SH-SY5Y (cell line): ENCODE data around the gene PHLDB2.

Experiments
- GATA2 ChIP-seq: IDR thresholded peaks from 2 replicates; pipeline ENCODE4 v1.6.1; 2011; ENCODE audit warnings: mild to moderate bottlenecking, low read depth, low read length
- GATA3 ChIP-seq: IDR thresholded peaks from 2 replicates; pipeline ENCODE4 v1.6.1; 2011; ENCODE audit warnings: low read depth, mild to moderate bottlenecking, low read length, moderate library complexity

The PHLDB2 gene

DNA sequence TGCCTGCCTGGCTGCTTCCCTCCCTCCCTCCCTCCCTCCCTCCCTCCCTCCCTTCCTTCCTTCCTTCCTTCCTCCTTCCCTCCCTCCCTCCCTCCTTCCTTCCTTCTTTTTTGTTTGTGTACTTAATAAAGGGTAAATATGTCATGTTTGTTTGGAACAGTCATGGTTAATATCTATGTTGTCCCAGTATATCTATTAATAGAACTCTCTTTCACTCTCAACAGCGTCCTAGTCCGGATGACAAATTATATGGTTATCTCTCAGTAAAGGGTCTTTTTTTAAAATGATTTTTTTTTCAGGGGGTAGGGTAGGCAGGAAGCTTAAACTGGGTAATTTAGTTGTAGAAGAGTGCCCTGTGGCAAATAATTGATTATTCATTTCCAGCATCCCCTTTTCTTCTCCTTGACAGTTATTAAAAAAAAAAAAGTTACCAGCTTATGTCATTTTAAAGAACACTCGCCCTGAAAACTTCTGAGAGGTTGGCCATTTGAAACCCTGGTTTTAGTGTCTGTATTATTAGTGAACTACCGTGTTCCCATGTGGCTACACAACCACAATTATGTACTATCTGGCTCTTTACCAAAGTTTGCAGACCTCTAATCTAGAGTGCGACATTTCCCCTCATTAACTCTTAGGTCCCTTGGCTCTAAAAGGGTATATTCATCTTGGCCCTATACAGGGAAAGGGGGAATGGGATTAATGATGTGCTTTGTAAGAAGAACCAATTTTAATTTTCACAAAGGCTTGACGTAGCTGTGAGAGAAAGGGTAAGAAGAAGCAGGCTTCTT is 153.3 kb downstream of the PHLDB2 start:
- no peak for TF ChIP-seq GATA3

DNA sequence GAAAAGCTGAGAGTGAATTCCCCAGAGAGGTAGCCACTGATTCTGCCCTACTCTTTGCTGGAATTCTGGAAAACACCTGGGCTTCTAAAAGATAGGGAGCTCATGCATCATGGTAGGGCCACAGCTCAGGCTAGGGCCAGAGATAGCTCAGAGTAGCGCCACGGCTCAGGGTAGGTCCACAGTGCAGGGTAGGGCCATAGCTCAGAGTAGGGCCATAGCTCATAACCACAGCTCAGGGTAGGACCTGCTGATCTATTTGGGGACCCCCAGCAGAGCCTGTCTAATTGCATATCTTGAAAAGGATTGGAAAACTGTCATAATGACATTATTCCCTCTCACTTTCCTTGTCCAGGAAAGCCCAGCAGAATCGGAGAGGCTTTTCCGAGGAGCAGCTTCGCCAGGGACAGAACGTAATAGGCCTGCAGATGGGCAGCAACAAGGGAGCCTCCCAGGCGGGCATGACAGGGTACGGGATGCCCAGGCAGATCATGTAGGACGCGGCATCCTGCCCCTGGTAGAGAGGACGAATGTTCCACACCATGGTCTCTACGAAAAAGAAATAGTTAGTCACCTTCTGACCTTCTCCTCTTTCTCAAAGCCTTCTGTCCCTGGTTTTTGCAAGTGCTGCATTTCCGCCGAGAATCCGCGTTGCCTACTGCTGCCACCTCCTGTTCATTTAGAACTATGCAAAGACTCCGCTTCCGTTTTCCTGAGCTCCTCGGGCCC is 154.2 kb downstream of the PHLDB2 start:
- TF ChIP-seq GATA3 (no peak), GATA2 (no peak)

DNA sequence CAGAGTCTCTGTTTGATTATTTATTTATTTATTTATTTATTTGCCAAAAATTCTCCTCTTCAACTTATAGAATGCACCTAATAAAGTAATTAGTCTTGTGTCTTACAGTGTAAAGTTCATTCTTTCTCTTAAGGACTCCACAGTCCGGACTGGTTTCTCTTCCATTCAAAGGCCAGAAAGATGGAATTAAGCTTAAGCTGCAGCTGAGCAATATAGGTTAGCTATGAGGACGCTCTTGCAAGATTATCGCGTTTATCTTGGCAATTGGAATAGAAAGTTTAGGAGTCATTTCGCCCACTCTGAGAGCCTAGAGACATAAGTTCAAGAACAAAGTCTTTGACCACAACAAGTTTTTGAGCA is 154.7 kb downstream of the PHLDB2 start:
- TF ChIP-seq GATA3 = no peak
- no peak for TF ChIP-seq GATA2

DNA sequence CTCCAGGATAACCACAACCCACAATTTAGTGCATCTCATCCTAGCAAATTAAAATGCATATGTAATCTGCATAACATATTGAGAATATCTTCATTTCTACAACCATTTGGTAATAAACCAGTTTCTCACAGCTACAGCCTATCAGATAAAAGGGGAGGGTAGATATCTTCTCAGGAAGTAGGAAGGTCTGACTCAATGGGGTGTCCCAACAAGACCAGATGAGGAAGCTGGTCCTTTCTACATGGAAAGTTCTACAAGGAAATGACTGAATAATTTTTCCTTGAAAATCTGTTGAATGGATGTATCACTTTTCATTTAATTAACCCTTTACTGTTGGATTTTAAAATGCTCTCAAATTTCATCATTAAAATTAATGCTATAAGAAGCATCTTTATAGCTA is 158.0 kb downstream of the PHLDB2 start:
- TF ChIP-seq GATA2 (no peak), GATA3 (no peak)

DNA sequence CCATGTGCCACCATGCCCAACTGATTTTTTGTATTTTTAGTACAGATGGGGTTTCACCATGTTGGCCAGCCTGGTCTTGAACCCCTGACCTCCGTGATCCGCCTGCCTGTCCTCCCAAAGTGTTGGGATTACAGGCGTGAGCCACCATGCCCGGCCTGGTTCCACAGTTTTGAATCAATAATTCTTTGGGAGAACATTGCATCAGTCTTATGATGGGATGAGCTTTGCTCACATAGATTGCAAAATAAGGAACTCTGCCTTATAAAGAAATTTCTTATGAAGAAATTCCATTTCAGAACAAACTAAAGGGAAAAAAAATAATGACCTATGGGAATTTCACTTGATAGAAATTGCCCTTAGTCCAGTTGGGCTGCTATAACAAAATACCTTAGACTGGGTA is 159.6 kb downstream of the PHLDB2 start:
- TF ChIP-seq GATA3 = no peak
- no peak for TF ChIP-seq GATA2

DNA sequence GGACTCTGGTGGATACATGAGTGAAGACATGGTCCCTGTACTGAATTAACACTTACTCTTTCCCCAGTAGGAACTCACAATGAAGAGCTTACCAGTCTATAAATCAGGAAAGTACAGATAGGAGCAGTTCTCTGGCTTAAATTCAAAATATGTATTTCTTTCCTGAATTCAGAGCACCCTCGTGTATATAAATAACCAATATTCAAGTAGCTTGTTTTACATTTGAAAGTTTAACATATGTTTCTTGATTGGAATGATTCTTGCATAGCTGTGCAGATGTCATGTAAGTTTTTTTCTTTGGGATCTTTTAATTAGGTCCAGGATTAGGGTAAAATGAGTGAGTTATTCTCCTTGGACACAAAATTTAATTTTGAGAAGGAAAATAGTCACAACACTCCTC is 160.7 kb downstream of the PHLDB2 start:
- TF ChIP-seq GATA2 (no peak), GATA3 (no peak)

DNA sequence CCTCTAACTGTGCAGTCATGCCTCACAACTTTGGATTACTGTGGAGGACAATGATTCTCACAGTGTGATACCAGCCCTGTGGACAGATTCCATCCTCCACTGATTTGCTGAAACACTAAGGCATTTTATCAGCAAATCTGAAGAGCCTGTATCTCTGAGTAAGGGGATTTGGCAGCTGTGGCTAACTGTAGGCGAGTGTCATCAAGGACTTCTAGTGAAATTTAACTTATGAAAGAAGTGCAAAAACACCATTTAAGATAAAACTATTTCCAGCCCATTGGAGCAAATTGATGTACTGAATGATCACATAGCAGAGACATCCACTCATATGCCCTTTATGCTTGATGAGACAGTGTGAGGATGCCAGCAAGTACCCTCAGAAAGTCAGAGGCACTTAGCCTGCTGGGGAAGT is 161.6 kb downstream of the PHLDB2 start:
- no peak for TF ChIP-seq GATA3
- TF ChIP-seq GATA2 = peak; percentile 7; the same call in 1 of the 2 replicates
